Mucosa of descending colon (tissue), 3 donors: ENCODE measurements around the gene OR1I1. TPM values are rescaled to one million over a fixed set of nuclear protein-coding genes. Genes with fewer than 3 reads are reported as not detected.

Experiments
- ATAC-seq: fragments of 200-7000 bp; cut with Tn5 transposase; one replicate; pipeline ENCODE4 v1.9.1; 2020; ENCODE audit warnings: mild to moderate bottlenecking, moderate library complexity
- DNase-seq, 3 donors: peaks; one replicate each; pipeline ENCODE4 v3.0.0-alpha.2; 2020
- H3K36me3 ChIP-seq: fragments of 200-600 bp; one replicate; pipeline ENCODE4 v1.8.0; 2021; ENCODE audit warnings: low read depth, mild to moderate bottlenecking
- H3K4me1 ChIP-seq: fragments of 200-600 bp; one replicate; pipeline ENCODE4 v1.8.0; 2021; ENCODE audit warnings: low read depth, mild to moderate bottlenecking
- H3K4me3 ChIP-seq: fragments of 200-600 bp; one replicate; pipeline ENCODE4 v1.8.0; 2021; ENCODE audit warnings: mild to moderate bottlenecking
- H3K9me3 ChIP-seq: fragments of 200-600 bp; one replicate; pipeline ENCODE4 v1.8.0; 2021; ENCODE audit warnings: mild to moderate bottlenecking
- intact Hi-C, 2 donors: fragments of 100-400 bp; cut with DNase I in 1 of 2; cut with micrococcal nuclease in 1 of 2; formaldehyde crosslinking; loops; one replicate each; pipeline versions ENCODE4 v1.11.0 to v1.11.1; 2022; cut with DNase I, micrococcal nuclease
- total RNA-seq, 3 donors: library from RNA; stranded (reverse); fragmentation: NEBNext Ultra II Directional in 2 of 3; extraction: Animal tissue kit (Norgen Biotek cat#: 25700) in 2 of 3; gene quantifications; one replicate each; pipeline versions ENCODE4 v1.2.1 to v1.2.4, GENCODE V29; 2021 to 2023
- TF ChIP-seq, protein P1 (sequence below): fragments of 200-600 bp; IDR thresholded peaks from one replicate; pipeline ENCODE4 v1.8.0; 2022; ENCODE audit warnings: antibody characterized with exemption, mild to moderate bottlenecking
- donor health status: DM: no; HTN: no; CAD: no; lungs with moderate emphysema.
- donor health status: DM: no; HTN: no; CAD: no.
- donor health status: DM: no; HTN: yes; CAD: no.

Gene OR1I1
- total RNA-seq, 3 donors from 2014 or later, result not detected

GRCh38 chr19:15108145-15108844 is 26.3 kb downstream of the OR1I1 start:
- intact Hi-C loops, result no loop called here
- H3K4me3 ChIP-seq, result no peak overlapping the region
- DNase-seq (no peak), ATAC-seq (peak; percentile 8)
- TF ChIP-seq, protein P1, sequence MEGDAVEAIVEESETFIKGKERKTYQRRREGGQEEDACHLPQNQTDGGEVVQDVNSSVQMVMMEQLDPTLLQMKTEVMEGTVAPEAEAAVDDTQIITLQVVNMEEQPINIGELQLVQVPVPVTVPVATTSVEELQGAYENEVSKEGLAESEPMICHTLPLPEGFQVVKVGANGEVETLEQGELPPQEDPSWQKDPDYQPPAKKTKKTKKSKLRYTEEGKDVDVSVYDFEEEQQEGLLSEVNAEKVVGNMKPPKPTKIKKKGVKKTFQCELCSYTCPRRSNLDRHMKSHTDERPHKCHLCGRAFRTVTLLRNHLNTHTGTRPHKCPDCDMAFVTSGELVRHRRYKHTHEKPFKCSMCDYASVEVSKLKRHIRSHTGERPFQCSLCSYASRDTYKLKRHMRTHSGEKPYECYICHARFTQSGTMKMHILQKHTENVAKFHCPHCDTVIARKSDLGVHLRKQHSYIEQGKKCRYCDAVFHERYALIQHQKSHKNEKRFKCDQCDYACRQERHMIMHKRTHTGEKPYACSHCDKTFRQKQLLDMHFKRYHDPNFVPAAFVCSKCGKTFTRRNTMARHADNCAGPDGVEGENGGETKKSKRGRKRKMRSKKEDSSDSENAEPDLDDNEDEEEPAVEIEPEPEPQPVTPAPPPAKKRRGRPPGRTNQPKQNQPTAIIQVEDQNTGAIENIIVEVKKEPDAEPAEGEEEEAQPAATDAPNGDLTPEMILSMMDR, result no peak
- peaks cover 12% of the 10 kb centered on the region for H3K9me3 ChIP-seq
- no peaks in the 10 kb centered on the region for H3K36me3 ChIP-seq
- no peaks in the 10 kb centered on the region for H3K4me1 ChIP-seq

DNA sequence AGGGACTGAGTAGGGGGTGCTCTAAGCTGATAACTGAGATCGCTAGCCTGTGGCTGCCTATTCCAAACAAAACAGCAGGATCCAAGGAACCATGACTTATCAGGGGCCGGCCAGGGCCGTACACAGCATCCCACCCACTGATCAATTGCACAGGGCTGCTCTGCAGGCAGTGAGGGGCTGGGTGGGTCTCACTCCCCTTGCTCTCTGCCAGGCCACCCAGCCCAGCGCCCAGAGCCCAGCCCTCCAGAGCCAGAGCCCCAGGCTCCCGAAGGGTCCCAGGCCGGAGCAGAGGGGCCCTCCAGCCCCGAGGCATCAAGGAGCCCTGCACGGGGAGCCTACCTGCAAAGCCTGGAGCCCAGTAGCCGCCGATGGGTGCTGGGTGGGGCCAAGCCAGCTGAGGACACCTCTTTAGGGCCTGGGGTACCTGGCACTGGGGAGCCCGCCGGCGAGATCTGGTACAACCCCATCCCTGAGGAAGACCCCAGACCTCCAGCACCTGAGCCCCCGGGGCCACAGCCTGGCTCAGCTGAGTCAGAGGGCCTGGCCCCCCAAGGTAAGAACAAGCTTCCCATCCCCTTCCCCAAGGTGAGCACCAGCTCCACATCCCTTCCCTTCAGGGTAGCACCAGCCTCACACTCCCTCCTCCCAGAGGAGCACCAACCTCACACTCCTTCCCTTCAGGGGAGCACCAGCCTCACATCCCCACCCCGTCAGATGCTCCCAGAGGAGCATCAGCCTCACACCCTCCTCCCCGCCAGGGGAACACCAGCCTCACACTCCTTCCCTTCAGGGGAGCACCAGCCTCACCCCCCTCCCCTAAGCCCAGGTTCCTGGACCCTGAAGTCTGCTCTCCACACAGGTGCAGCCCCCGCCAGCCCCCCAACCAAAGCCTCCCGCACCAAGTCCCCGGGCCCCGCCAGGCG is 27.1 kb downstream of the OR1I1 start:
- TF ChIP-seq, protein P1, result no peak
- no peak overlapping the region for H3K4me3 ChIP-seq
- H3K36me3 ChIP-seq, result no peaks in the 10 kb centered on the region
- ATAC-seq (no peak), DNase-seq (no peak)
- intact Hi-C loops, result no loop called here
- H3K4me1 ChIP-seq, result no peaks in the 10 kb centered on the region
- H3K9me3 ChIP-seq, result peaks cover 4% of the 10 kb centered on the region

GRCh38 chr19:15109768-15110417 is 27.9 kb downstream of the OR1I1 start:
- ATAC-seq (no peak), DNase-seq (no peak)
- Histone ChIP-seq H3K4me3 (no peak overlapping the region), H3K4me1 (no peaks in the 10 kb centered on the region), H3K9me3 (no peaks in the 10 kb centered on the region), H3K36me3 (no peaks in the 10 kb centered on the region)
- intact Hi-C loops, result no loop called here
- TF ChIP-seq, protein P1, result no peak

DNA sequence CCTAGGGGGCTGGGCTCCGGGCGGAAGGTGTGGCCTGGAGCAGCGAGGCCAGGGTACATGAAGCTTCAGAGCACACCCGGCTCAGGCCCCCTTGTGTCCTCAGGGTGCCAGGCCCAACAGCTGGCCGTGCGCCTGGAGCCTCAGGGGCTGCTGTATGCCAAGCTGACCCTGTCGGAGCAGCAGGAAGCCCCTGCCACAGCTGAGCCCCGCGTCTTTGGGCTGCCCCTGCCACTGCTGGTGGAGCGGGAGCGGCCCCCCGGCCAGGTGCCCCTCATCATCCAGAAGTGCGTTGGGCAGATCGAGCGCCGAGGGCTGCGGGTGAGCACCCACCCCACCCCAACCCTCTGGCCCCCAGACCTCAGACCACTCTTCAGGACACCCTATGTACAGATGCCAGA is 28.4 kb downstream of the OR1I1 start:
- Histone ChIP-seq H3K4me1 (no peaks in the 10 kb centered on the region), H3K4me3 (no peak overlapping the region), H3K36me3 (no peaks in the 10 kb centered on the region), H3K9me3 (no peaks in the 10 kb centered on the region)
- no peak for ATAC-seq
- intact Hi-C loops, result no loop called here
- TF ChIP-seq, protein P1, result no peak
- DNase-seq, result no peak

DNA sequence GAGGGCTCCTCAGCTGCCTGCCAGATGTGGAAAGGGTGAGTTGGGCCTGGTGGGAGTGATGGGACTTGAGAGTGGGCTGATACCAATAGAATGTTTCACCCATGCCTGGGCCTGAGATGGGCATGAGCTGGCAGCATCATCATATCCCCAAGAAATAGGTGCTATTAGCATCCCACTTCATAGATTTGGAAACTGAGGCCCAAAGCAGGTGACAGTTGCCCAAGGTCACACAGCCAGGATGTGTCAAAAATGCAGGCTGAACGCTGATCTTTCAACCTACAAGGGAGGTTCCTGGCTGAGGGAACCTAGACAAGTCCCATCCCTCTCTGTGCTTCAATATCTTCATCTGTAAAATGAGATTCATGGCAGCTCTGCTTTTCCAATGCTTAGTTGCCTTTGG is 29.7 kb downstream of the OR1I1 start:
- intact Hi-C loops, result no loop called here
- DNase-seq (no peak), ATAC-seq (no peak)
- H3K36me3 ChIP-seq, result peaks cover 6% of the 10 kb centered on the region
- H3K4me1 ChIP-seq, result no peaks in the 10 kb centered on the region
- no peaks in the 10 kb centered on the region for H3K9me3 ChIP-seq
- TF ChIP-seq, protein P1, result no peak
- no peak overlapping the region for H3K4me3 ChIP-seq
